ENCODE measurements around the gene ZBTB4. TPM values are rescaled to one million over a fixed set of nuclear protein-coding genes. Genes with fewer than 3 reads are reported as not detected.

ZBTB4 gene
- total RNA-seq, 1 donor from 2014 or later = 34.5 TPM

DNA sequence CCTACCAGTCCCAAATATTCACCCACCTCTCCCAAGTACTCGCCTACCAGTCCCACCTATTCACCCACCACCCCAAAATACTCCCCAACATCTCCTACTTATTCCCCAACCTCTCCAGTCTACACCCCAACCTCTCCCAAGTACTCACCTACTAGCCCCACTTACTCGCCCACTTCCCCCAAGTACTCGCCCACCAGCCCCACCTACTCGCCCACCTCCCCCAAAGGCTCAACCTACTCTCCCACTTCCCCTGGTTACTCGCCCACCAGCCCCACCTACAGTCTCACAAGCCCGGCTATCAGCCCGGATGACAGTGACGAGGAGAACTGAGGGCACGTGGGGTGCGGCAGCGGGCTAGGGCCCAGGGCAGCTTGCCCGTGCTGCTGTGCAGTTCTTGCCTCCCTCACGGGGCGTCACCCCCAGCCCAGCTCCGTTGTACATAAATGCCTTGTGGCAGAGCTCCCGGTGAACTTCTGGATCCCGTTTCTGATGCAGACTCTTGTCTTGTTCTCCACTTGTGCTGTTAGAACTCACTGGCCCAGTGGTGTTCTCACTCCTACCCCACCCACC, 34.5 kb upstream of the ZBTB4 start:
- Mint-ChIP-seq H3K36me3 (peaks cover 15% of the 10 kb centered on the region), H3K9me3 (no peaks in the 10 kb centered on the region), H3K4me3 (no peak overlapping the region), H3K4me1 (ENCODE audit: unreplicated experiment) (no peaks in the 10 kb centered on the region), H3K27ac (no peak overlapping the region), H3K27me3 (no peaks in the 10 kb centered on the region)
- DNase-seq (ENCODE audit: extremely low spot score, unreplicated experiment) = no peak
- TF ChIP-seq, protein P1, sequence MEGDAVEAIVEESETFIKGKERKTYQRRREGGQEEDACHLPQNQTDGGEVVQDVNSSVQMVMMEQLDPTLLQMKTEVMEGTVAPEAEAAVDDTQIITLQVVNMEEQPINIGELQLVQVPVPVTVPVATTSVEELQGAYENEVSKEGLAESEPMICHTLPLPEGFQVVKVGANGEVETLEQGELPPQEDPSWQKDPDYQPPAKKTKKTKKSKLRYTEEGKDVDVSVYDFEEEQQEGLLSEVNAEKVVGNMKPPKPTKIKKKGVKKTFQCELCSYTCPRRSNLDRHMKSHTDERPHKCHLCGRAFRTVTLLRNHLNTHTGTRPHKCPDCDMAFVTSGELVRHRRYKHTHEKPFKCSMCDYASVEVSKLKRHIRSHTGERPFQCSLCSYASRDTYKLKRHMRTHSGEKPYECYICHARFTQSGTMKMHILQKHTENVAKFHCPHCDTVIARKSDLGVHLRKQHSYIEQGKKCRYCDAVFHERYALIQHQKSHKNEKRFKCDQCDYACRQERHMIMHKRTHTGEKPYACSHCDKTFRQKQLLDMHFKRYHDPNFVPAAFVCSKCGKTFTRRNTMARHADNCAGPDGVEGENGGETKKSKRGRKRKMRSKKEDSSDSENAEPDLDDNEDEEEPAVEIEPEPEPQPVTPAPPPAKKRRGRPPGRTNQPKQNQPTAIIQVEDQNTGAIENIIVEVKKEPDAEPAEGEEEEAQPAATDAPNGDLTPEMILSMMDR (conservative IDR thresholded peaks at IDR 0.05) = no peak

DNA sequence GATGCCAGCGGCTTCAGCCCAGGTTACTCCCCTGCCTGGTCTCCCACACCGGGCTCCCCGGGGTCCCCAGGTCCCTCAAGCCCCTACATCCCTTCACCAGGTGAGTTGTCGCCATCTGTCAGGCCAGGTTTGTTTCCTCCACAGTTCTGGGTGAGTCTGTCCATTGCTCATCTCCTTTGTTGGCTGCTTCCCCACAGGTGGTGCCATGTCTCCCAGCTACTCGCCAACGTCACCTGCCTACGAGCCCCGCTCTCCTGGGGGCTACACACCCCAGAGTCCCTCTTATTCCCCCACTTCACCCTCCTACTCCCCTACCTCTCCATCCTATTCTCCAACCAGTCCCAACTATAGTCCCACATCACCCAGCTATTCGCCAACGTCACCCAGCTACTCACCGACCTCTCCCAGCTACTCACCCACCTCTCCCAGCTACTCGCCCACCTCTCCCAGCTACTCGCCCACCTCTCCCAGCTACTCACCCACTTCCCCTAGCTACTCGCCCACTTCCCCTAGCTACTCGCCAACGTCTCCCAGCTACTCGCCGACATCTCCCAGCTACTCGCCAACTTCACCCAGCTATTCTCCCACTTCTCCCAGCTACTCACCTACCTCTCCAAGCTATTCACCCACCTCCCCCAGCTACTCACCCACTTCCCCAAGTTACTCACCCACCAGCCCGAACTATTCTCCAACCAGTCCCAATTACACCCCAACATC, 33.6 kb upstream of the ZBTB4 start:
- Mint-ChIP-seq H3K27ac (no peak overlapping the region), H3K36me3 (peaks cover 19% of the 10 kb centered on the region), H3K27me3 (no peaks in the 10 kb centered on the region), H3K4me3 (no peak overlapping the region), H3K9me3 (no peaks in the 10 kb centered on the region), H3K4me1 (ENCODE audit: unreplicated experiment) (no peaks in the 10 kb centered on the region)
- no peak for DNase-seq (ENCODE audit: extremely low spot score, unreplicated experiment)
- TF ChIP-seq, protein P1 (conservative IDR thresholded peaks at IDR 0.05) = no peak

DNA sequence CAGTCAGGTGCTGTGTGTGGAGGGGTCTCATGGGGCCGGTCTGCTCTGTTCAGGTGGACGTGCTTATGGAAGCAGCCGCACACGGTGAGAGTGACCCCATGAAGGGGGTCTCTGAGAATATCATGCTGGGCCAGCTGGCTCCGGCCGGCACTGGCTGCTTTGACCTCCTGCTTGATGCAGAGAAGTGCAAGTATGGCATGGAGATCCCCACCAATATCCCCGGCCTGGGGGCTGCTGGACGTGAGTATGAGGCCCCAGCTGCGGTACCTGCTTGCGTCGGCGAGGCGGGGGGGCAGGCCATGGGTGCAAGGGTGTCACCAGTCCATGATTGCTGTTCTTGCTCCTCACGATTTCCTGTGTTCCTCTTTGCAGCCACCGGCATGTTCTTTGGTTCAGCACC, 32.7 kb upstream of the ZBTB4 start:
- Mint-ChIP-seq H3K4me3 (no peak overlapping the region), H3K27ac (no peak overlapping the region)

DNA sequence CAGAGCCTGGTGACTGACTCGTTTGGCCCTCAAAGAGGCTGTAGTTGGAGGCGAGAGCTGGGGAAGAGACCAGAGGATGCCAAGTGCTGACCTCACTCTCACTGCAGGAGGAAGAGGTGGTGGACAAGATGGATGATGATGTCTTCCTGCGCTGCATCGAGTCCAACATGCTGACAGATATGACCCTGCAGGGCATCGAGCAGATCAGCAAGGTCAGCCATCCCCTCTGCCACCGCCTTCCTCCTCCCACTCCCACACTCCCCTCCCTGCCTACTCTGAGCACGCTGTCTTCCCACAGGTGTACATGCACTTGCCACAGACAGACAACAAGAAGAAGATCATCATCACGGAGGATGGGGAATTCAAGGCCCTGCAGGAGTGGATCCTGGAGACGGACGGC, 31.7 kb upstream of the ZBTB4 start:
- Mint-ChIP-seq H3K4me1 (ENCODE audit: unreplicated experiment) (no peaks in the 10 kb centered on the region), H3K27ac (peak overlapping the region; percentile 26), H3K9me3 (no peaks in the 10 kb centered on the region), H3K27me3 (no peaks in the 10 kb centered on the region), H3K36me3 (peaks cover 27% of the 10 kb centered on the region), H3K4me3 (no peak overlapping the region)
- TF ChIP-seq, protein P1 (conservative IDR thresholded peaks at IDR 0.05) = no peak
- DNase-seq (ENCODE audit: extremely low spot score, unreplicated experiment) = no peak

More for the DNA sequence above, 32.7 kb upstream of the ZBTB4 start:
- Mint-ChIP-seq H3K4me1 (ENCODE audit: unreplicated experiment) (no peaks in the 10 kb centered on the region), H3K36me3 (peaks cover 21% of the 10 kb centered on the region), H3K27me3 (no peaks in the 10 kb centered on the region), H3K9me3 (no peaks in the 10 kb centered on the region)
- TF ChIP-seq, protein P1 (conservative IDR thresholded peaks at IDR 0.05) = no peak
- DNase-seq (ENCODE audit: extremely low spot score, unreplicated experiment) = no peak

DNA sequence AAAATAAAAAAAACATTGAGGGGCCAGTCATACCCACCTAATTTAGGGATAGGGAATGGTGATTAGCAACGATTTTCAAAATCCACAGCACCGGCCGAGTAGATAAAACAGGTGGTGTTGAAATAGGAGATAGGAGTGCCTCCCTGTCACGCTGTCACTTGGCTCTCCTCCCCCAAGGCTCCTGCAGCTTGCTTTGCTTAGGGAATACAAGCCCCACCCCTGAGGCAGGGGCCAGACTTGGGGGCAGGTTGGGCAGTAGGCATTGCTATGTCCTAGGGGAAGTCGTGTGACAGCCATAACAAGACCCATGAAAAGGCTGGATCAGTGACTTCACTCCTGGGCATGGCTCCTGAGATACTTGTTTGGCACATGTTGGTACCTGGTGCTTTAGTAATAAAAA, 30.5 kb upstream of the ZBTB4 start:
- H3K27me3 Mint-ChIP-seq = no peaks in the 10 kb centered on the region
- H3K36me3 Mint-ChIP-seq = peaks cover 31% of the 10 kb centered on the region
- no peak for DNase-seq (ENCODE audit: extremely low spot score, unreplicated experiment)
- no peak overlapping the region for H3K27ac Mint-ChIP-seq
- H3K9me3 Mint-ChIP-seq = no peaks in the 10 kb centered on the region
- TF ChIP-seq, protein P1 (conservative IDR thresholded peaks at IDR 0.05) = no peak
- no peak overlapping the region for H3K4me3 Mint-ChIP-seq
- no peaks in the 10 kb centered on the region for H3K4me1 Mint-ChIP-seq (ENCODE audit: unreplicated experiment)
